Liver (tissue), 9 donors: ENCODE data around the gene CRPPA. TPM values are rescaled to one million over a fixed set of nuclear protein-coding genes. Genes with fewer than 3 reads are reported as not detected.

Source experiments
- DNase-seq: peaks from one replicate; pipeline ENCODE4 v3.0.0-alpha.2; 2017; ENCODE audit warnings: low spot score
- H3K27ac ChIP-seq, 2 donors: one replicate each; pipeline ENCODE4 v1.7.0; 2013; ENCODE audit warnings: inconsistent platforms in 2 of 2, low read length in 2 of 2, control low read depth in 1 of 2, low read depth in 1 of 2, mild to moderate bottlenecking in 1 of 2
- H3K27me3 ChIP-seq, 4 donors: one replicate each; pipeline versions ENCODE4 v1.6.1 to v1.7.0; 2013; ENCODE audit warnings: low read length in 3 of 4, inconsistent platforms in 1 of 4, mild to moderate bottlenecking in 1 of 4, moderate library complexity in 1 of 4; ENCODE audit not compliant: control insufficient read depth in 4 of 4, insufficient read depth in 4 of 4
- H3K36me3 ChIP-seq, 4 donors: one replicate each; pipeline versions ENCODE4 v1.6.1 to v1.7.0; 2013; ENCODE audit warnings: low read length in 3 of 4, mild to moderate bottlenecking in 3 of 4, low read depth in 1 of 4, moderate library complexity in 1 of 4; ENCODE audit not compliant: control insufficient read depth in 4 of 4, insufficient read depth in 3 of 4
- H3K4me1 ChIP-seq, 4 donors: one replicate each; pipeline versions ENCODE4 v1.6.1 to v1.7.0; 2013; ENCODE audit warnings: low read length in 3 of 4, mild to moderate bottlenecking in 3 of 4, moderate library complexity in 1 of 4; ENCODE audit not compliant: control insufficient read depth in 4 of 4, insufficient read depth in 4 of 4
- H3K4me3 ChIP-seq, 3 donors: one replicate each; pipeline versions ENCODE4 v1.6.1 to v1.7.0; 2013; ENCODE audit warnings: low read length in 3 of 3, control low read depth in 1 of 3, low read depth in 1 of 3, mild to moderate bottlenecking in 1 of 3
- H3K9ac ChIP-seq, 2 donors: one replicate each; pipeline ENCODE4 v1.7.0; 2013; ENCODE audit warnings: low read length in 2 of 2, mild to moderate bottlenecking in 2 of 2, moderate library complexity in 2 of 2, control low read depth in 1 of 2, low read depth in 1 of 2
- H3K9me3 ChIP-seq, 4 donors: one replicate each; pipeline versions ENCODE4 v1.6.1 to v1.7.0; 2013; ENCODE audit warnings: low read length in 3 of 4; ENCODE audit not compliant: control insufficient read depth in 4 of 4
- ATF3 ChIP-seq: IDR thresholded peaks from 2 replicates; pipeline ENCODE4 v1.6.1; 2016; ENCODE audit warnings: antibody characterized with exemption
- CTCF ChIP-seq: fragments of 150-350 bp; IDR thresholded peaks from 2 replicates; pipeline ENCODE4 v1.5.1; 2017; ENCODE audit warnings: improper control_type of control experiment, low read depth, low read length; ENCODE audit not compliant: missing input control
- EGR1 ChIP-seq, 2 donors: IDR thresholded peaks; 2 replicates each; pipeline ENCODE4 v1.6.1; 2016 to 2018; ENCODE audit warnings: antibody characterized with exemption in 2 of 2, low read depth in 2 of 2
- FOXA2 ChIP-seq: IDR thresholded peaks from 2 replicates; pipeline ENCODE4 v1.6.1; 2016; ENCODE audit warnings: antibody characterized with exemption
- HNF4G ChIP-seq: IDR thresholded peaks from 2 replicates; pipeline ENCODE4 v1.6.1; 2016; ENCODE audit warnings: antibody characterized with exemption
- JUND ChIP-seq, 2 donors: IDR thresholded peaks; 2 replicates each; pipeline ENCODE4 v1.6.1; 2016; ENCODE audit warnings: antibody characterized with exemption in 2 of 2
- NR2F2 ChIP-seq: IDR thresholded peaks from 2 replicates; pipeline ENCODE4 v1.6.1; 2016; ENCODE audit warnings: antibody characterized with exemption
- RAD21 ChIP-seq, 2 donors: IDR thresholded peaks; 2 replicates each; pipeline ENCODE4 v1.6.1; 2016; ENCODE audit warnings: antibody characterized with exemption in 2 of 2, mild to moderate bottlenecking in 2 of 2
- REST ChIP-seq: IDR thresholded peaks from 2 replicates; pipeline ENCODE4 v1.6.1; 2016; ENCODE audit warnings: antibody characterized with exemption, mild to moderate bottlenecking
- RXRA ChIP-seq, 2 donors: IDR thresholded peaks; 2 replicates each; pipeline ENCODE4 v1.6.1; 2017 to 2018; ENCODE audit warnings: antibody characterized with exemption in 2 of 2, mild to moderate bottlenecking in 1 of 2
- SP1 ChIP-seq: IDR thresholded peaks from 2 replicates; pipeline ENCODE4 v1.6.1; 2018; ENCODE audit warnings: antibody characterized with exemption, mild to moderate bottlenecking
- TAF1 ChIP-seq: conservative IDR thresholded peaks from 2 replicates; pipeline ENCODE4 v1.6.1; 2016; ENCODE audit warnings: antibody characterized with exemption, mild to moderate bottlenecking
- YY1 ChIP-seq: IDR thresholded peaks from 2 replicates; pipeline ENCODE4 v1.6.1; 2016; ENCODE audit warnings: antibody characterized with exemption, mild to moderate bottlenecking
- ZBTB33 ChIP-seq: IDR thresholded peaks from 2 replicates; pipeline ENCODE4 v1.6.1; 2016; ENCODE audit warnings: antibody characterized with exemption
- WGBS: extraction: QIAGEN DNeasy Blood & Tissue Kit; methylation state at CpG from one replicate; pipeline ENCODE4 v1.1.7; 2013; 5-methylcytosine and 5-hydroxymethylcytosine counted together
- polyA plus RNA-seq, 2 donors: library from polyadenylated mRNA; stranded (reverse) in 1 of 2; unstranded in 1 of 2; fragments of 200-250 nt in 1 of 2; fragments of >200 nt in 1 of 2; fragmentation: Nextera tagmentation in 1 of 2; extraction: Ambion mirVana in 1 of 2; gene quantifications; one replicate each; pipeline versions ENCODE4 v1.2.1 to v1.2.3, GENCODE V29; 2013 to 2015
- total RNA-seq, 2 donors: library from RNA; depleted of rRNA; stranded (reverse); fragments of >200 nt; gene quantifications; one replicate each; pipeline ENCODE4 v1.2.3, GENCODE V29; 2014
- donor health status: healthy.
- donor health status: healthy.
- donor health status: healthy.
- donor health status: healthy.
- donor health status: healthy.

Gene CRPPA
- total and polyA plus RNA-seq, 4 donors: 0.47 to 3.7 (median 1.8) TPM

GRCh38 chr7:16399265-16399831 is 22.0 kb downstream of the CRPPA start:
- DNase-seq: no peak
- 97% methylated on average over 32 of the region's 32 CpGs for WGBS

More at GRCh38 chr7:16399265-16399831, 22.0 kb downstream of the CRPPA start:
- H3K4me1 ChIP-seq: no peaks in the 10 kb centered on the region
- peaks cover 0 to 7% (median 3%) of the 10 kb centered on the region in 4 donors for H3K9me3 ChIP-seq
- no peak overlapping the region for H3K4me3 ChIP-seq
- H3K9ac ChIP-seq: no peak overlapping the region
- TF ChIP-seq RXRA (IDR thresholded peaks at IDR 0.05) (no peak), JUND (IDR thresholded peaks at IDR 0.05) (no peak), FOXA2 (no peak), YY1 (no peak), ZBTB33 (no peak), HNF4G (no peak), TAF1 (no peak), RAD21 (IDR thresholded peaks at IDR 0.05) (no peak), ATF3 (no peak), NR2F2 (no peak), SP1 (no peak), REST (no peak), CTCF (no peak), EGR1 (IDR thresholded peaks at IDR 0.05; ENCODE audit: low read depth in 2 of 2) (no peak)
- H3K27me3 ChIP-seq: no peaks in the 10 kb centered on the region
- H3K27ac ChIP-seq: no peak overlapping the region
- no peaks in the 10 kb centered on the region for H3K36me3 ChIP-seq
